ENCODE measurements around the gene TMX4. TPM values are rescaled to one million over a fixed set of nuclear protein-coding genes. Genes with fewer than 3 reads are reported as not detected.

The TMX4 gene
- total and polyA plus RNA-seq, 2 experiments from 2014 or later: 2.5 to 7.5 TPM

DNA sequence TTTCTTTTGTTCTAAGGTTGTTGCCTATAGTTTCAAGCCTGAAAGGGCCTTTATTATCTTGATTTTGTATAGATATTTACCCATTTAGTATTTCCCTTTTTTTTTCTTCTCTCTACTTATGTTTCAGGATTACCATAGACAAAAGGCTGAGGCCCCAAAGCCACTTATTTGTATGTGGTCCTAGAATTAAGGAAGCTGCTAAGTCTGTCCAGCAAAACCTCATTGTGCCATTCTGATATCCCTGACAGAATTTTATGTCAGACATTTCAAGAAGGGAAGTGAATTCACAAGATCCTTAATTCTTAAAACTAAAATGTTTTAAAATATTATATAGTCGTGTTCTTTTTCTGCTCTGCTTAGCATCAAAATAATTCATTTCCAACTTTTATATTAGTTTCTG lies 86.2 kb downstream of the TMX4 start (continued):
- TF ChIP-seq, protein P1, sequence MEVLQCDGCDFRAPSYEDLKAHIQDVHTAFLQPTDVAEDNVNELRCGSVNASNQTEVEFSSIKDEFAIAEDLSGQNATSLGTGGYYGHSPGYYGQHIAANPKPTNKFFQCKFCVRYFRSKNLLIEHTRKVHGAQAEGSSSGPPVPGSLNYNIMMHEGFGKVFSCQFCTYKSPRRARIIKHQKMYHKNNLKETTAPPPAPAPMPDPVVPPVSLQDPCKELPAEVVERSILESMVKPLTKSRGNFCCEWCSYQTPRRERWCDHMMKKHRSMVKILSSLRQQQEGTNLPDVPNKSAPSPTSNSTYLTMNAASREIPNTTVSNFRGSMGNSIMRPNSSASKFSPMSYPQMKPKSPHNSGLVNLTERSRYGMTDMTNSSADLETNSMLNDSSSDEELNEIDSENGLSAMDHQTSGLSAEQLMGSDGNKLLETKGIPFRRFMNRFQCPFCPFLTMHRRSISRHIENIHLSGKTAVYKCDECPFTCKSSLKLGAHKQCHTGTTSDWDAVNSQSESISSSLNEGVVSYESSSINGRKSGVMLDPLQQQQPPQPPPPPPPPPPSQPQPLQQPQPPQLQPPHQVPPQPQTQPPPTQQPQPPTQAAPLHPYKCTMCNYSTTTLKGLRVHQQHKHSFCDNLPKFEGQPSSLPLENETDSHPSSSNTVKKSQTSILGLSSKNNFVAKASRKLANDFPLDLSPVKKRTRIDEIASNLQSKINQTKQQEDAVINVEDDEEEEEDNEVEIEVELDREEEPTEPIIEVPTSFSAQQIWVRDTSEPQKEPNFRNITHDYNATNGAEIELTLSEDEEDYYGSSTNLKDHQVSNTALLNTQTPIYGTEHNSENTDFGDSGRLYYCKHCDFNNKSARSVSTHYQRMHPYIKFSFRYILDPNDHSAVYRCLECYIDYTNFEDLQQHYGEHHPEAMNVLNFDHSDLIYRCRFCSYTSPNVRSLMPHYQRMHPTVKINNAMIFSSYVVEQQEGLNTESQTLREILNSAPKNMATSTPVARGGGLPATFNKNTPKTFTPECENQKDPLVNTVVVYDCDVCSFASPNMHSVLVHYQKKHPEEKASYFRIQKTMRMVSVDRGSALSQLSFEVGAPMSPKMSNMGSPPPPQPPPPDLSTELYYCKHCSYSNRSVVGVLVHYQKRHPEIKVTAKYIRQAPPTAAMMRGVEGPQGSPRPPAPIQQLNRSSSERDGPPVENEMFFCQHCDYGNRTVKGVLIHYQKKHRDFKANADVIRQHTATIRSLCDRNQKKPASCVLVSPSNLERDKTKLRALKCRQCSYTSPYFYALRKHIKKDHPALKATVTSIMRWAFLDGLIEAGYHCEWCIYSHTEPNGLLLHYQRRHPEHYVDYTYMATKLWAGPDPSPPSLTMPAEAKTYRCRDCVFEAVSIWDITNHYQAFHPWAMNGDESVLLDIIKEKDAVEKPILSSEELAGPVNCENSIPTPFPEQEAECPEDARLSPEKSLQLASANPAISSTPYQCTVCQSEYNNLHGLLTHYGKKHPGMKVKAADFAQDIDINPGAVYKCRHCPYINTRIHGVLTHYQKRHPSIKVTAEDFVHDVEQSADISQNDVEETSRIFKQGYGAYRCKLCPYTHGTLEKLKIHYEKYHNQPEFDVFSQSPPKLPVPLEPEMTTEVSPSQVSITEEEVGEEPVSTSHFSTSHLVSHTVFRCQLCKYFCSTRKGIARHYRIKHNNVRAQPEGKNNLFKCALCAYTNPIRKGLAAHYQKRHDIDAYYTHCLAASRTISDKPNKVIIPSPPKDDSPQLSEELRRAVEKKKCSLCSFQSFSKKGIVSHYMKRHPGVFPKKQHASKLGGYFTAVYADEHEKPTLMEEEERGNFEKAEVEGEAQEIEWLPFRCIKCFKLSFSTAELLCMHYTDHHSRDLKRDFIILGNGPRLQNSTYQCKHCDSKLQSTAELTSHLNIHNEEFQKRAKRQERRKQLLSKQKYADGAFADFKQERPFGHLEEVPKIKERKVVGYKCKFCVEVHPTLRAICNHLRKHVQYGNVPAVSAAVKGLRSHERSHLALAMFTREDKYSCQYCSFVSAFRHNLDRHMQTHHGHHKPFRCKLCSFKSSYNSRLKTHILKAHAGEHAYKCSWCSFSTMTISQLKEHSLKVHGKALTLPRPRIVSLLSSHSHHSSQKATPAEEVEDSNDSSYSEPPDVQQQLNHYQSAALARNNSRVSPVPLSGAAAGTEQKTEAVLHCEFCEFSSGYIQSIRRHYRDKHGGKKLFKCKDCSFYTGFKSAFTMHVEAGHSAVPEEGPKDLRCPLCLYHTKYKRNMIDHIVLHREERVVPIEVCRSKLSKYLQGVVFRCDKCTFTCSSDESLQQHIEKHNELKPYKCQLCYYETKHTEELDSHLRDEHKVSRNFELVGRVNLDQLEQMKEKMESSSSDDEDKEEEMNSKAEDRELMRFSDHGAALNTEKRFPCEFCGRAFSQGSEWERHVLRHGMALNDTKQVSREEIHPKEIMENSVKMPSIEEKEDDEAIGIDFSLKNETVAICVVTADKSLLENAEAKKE (CRISPR knock-in tag; IDR thresholded peaks at IDR 0.05): no peak

DNA sequence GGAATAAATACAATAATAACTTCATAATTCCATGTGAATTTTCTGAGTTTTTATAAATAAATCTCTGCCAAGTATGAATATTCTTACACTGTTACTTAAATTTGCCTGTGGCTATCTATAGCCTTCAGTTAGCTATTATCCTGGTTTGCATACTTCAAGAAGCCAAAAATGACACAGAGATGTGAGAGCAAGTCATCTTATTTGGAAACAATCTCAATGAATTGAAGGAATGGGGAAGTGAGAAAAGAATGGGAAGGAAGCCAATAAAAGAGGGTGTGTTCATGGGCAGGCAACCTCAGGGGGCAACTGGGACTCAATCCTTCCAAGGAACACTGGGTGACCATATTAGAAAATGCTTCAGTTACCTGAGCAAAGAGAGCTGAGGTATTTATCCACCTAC lies 89.2 kb downstream of the TMX4 start:
- no peak for ATAC-seq
- DNase-seq (ENCODE audit: low spot score): no peak
- no peaks in the 10 kb centered on the region for H3F3A ChIP-seq (replicated peaks; ENCODE audit: low read depth)
- no peaks in the 10 kb centered on the region for H3K79me2 ChIP-seq (replicated peaks; ENCODE audit: insufficient read depth)
- no peak overlapping the region for H3K4me3 ChIP-seq
- no peaks in the 10 kb centered on the region for H4K20me1 ChIP-seq (replicated peaks; ENCODE audit: insufficient read depth)
- H3K4me3 Mint-ChIP-seq: no peak overlapping the region
- 0 out of 2 replicates have a peak, but pooled peaks cover 4% of the 10 kb centered on the region for H3K9me2 ChIP-seq (ENCODE audit: insufficient read depth)
- no peak overlapping the region for H3K27ac Mint-ChIP-seq
- H3K4me2 ChIP-seq: no peak overlapping the region
- no peaks in the 10 kb centered on the region for H3K36me3 Mint-ChIP-seq (ENCODE audit: low read depth)
- TF ChIP-seq, protein P2, sequence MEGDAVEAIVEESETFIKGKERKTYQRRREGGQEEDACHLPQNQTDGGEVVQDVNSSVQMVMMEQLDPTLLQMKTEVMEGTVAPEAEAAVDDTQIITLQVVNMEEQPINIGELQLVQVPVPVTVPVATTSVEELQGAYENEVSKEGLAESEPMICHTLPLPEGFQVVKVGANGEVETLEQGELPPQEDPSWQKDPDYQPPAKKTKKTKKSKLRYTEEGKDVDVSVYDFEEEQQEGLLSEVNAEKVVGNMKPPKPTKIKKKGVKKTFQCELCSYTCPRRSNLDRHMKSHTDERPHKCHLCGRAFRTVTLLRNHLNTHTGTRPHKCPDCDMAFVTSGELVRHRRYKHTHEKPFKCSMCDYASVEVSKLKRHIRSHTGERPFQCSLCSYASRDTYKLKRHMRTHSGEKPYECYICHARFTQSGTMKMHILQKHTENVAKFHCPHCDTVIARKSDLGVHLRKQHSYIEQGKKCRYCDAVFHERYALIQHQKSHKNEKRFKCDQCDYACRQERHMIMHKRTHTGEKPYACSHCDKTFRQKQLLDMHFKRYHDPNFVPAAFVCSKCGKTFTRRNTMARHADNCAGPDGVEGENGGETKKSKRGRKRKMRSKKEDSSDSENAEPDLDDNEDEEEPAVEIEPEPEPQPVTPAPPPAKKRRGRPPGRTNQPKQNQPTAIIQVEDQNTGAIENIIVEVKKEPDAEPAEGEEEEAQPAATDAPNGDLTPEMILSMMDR (conservative IDR thresholded peaks at IDR 0.05; ENCODE audit: low read depth in 2 of 2): no peak
- TF ChIP-seq CREB1 (CRISPR knock-in tag; IDR thresholded peaks at IDR 0.05; ENCODE audit: low read depth) (no peak), EZH2phosphoT487 (IDR thresholded peaks at IDR 0.05; ENCODE audit: unreplicated experiment) (no peak), JUNB (IDR thresholded peaks at IDR 0.05; ENCODE audit: unreplicated experiment) (no peak)
- TF ChIP-seq, protein P1 (CRISPR knock-in tag; IDR thresholded peaks at IDR 0.05): no peak
- no peak overlapping the region for H3K27ac ChIP-seq (ENCODE audit: low read depth)
- H3K27me3 Mint-ChIP-seq (ENCODE audit: insufficient read depth, low read depth, poor library complexity): no peaks in the 10 kb centered on the region
- H3K9me3 Mint-ChIP-seq: no peaks in the 10 kb centered on the region
- no peaks in the 10 kb centered on the region for H3K4me1 Mint-ChIP-seq
- no peaks in the 10 kb centered on the region for H3K4me1 ChIP-seq (ENCODE audit: insufficient read depth)
- H2AFZ ChIP-seq: no peak overlapping the region
- no peaks in the 10 kb centered on the region for H3K36me3 ChIP-seq (ENCODE audit: insufficient read depth)
- no peaks in the 10 kb centered on the region for H3K27me3 ChIP-seq (ENCODE audit: insufficient read depth)

Data from GM23338 (cell line).